ENCODE data around the gene MTMR11. TPM values are rescaled to one million over a fixed set of nuclear protein-coding genes. Genes with fewer than 3 reads are reported as not detected.
A peak's percentile ranks its signal among the peaks of the same experiment; 100 is the strongest.
"Not testable (repeated sequence)": the region's sequence is repeated elsewhere in the genome, so short reads cannot be mapped to it uniquely, and the experiment has no call there.

MTMR11 gene
- total and polyA plus RNA-seq, 2 experiments from 2014 or later: 34.0 to 37.0 TPM

DNA sequence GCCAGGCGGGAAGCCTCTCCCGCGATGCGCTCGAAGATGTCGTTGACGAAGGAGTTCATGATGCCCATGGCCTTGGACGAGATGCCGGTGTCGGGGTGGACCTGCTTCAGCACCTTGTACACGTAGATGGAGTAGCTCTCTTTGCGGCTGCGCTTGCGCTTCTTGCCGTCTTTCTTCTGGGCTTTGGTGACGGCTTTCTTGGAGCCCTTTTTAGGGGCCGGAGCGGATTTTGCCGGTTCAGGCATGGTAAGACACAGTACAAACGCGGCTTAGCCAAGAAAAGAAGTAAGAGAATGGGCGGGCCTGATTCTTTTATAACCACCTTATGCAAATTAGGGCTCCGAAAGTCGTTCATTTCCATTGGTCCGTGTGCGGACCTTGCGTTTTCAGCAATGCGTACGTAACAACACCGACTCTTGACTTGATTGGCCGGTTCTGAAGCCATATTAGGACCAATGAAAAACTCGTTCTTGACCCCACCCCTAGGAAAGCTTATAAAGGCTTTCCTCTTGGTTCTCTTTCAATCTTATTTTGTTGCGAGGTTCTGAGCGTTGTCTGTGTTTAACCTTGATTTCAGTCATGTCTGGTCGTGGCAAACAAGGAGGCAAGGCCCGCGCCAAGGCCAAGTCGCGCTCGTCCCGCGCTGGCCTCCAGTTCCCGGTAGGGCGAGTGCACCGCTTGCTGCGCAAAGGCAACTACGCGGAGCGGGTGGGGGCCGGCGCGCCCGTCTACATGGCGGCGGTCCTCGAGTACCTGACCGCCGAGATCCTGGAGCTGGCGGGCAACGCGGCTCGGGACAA, 50.1 kb downstream of the MTMR11 start:
- TF ChIP-seq EZH2 (IDR thresholded peaks at IDR 0.05; ENCODE audit: borderline replicate concordance): no peak
- TF ChIP-seq, protein P1, sequence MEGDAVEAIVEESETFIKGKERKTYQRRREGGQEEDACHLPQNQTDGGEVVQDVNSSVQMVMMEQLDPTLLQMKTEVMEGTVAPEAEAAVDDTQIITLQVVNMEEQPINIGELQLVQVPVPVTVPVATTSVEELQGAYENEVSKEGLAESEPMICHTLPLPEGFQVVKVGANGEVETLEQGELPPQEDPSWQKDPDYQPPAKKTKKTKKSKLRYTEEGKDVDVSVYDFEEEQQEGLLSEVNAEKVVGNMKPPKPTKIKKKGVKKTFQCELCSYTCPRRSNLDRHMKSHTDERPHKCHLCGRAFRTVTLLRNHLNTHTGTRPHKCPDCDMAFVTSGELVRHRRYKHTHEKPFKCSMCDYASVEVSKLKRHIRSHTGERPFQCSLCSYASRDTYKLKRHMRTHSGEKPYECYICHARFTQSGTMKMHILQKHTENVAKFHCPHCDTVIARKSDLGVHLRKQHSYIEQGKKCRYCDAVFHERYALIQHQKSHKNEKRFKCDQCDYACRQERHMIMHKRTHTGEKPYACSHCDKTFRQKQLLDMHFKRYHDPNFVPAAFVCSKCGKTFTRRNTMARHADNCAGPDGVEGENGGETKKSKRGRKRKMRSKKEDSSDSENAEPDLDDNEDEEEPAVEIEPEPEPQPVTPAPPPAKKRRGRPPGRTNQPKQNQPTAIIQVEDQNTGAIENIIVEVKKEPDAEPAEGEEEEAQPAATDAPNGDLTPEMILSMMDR (IDR thresholded peaks at IDR 0.05; ENCODE audit: poor library complexity): no peak
- no peak for TF ChIP-seq EZH2phosphoT487 (IDR thresholded peaks at IDR 0.05; ENCODE audit: low read depth, severe bottlenecking, unreplicated experiment)
- peak; percentile 97 for DNase-seq (ENCODE audit: low spot score)
- WGBS (ENCODE audit: low lambda C conversion rate, missing lambda C conversion rate): under 1% methylated on average over 62 of the region's 62 CpGs

DNA sequence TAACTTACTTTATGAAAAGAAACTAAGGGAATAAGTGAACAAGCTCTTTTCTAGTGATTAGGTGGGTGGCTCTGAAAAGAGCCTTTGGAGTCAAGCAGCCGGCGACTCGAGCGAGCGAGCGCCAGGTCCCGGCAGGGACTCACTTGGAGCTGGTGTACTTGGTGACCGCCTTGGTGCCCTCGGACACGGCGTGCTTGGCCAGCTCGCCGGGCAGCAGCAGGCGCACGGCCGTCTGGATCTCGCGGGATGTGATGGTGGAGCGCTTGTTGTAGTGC, 50.6 kb downstream of the MTMR11 start:
- H3K27me3 ChIP-seq; H2AFZ ChIP-seq; H3K36me3 ChIP-seq (replicated peaks; ENCODE audit: insufficient read depth, low read depth); DNase-seq (ENCODE audit: low spot score); H3K9me2 ChIP-seq (replicated peaks; ENCODE audit: insufficient read depth); H3K9me3 ChIP-seq (ENCODE audit: low read depth): not testable (repeated sequence)
- 1% methylated on average over 19 of the region's 19 CpGs for WGBS (ENCODE audit: low lambda C conversion rate, missing lambda C conversion rate)
- Histone ChIP-seq H3K4me2 (peak overlapping the region; percentile 88), H3K27ac (peak overlapping the region; percentile 99), H3K79me2 (peaks cover 45% of the 10 kb centered on the region), H3K4me1 (ENCODE audit: insufficient read depth) (peaks cover 14% of the 10 kb centered on the region), H3K4me3 (peak overlapping the region; percentile 83), H4K20me1 (ENCODE audit: insufficient read depth, poor library complexity, severe bottlenecking) (peaks cover 42% of the 10 kb centered on the region)

More for the DNA sequence above, 50.1 kb downstream of the MTMR11 start:
- Histone ChIP-seq H3K36me3 (replicated peaks; ENCODE audit: insufficient read depth, low read depth) (no peaks in the 10 kb centered on the region), H4K20me1 (ENCODE audit: insufficient read depth, poor library complexity, severe bottlenecking) (peaks cover 40% of the 10 kb centered on the region), H3K27ac (peak overlapping the region; percentile 99), H2AFZ (no peak overlapping the region), H3K9me3 (ENCODE audit: low read depth) (no peaks in the 10 kb centered on the region), H3K79me2 (peaks cover 39% of the 10 kb centered on the region), H3K4me2 (peak overlapping the region; percentile 88), H3K27me3 (no peaks in the 10 kb centered on the region), H3K9me2 (replicated peaks; ENCODE audit: insufficient read depth) (no peaks in the 10 kb centered on the region), H3K4me3 (peak overlapping the region; percentile 83), H3K4me1 (ENCODE audit: insufficient read depth) (peaks cover 14% of the 10 kb centered on the region)

DNA sequence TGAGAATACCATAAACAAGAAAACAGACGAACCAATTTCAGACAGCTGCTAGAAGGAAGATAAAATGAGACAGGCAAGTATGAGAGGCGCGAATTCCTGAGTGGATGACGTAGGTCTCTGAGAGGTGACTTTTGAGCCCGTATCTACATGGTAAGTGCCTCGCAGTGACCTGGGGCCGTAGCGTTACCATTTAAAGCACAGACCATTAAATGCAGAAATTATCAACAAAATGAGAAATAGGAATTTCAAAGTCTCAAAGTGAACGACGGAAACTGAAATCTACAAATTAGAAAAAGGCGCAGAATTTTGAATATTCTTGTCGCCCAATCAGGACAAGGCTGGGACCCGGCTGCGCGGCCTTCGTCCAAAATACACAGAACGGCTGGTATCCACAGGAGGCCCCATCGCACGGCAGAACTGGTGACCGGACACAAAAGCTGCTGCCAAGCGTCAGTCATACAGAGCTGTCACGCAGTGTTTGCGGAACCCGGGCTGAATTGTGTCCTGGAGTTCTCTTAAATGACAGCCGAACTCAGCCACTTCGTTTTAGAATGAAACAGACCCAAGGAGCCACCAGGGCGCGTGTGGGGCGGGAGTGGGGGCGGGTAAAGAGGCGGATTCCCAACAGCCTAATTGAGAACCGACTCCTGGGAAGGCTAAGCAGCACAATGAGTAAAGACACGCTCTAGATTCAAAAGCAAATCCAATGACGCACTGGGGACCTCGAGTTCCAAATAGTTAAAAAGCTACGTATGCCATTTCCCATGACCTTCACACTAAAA, 51.1 kb downstream of the MTMR11 start:
- no peaks in the 10 kb centered on the region for H3K9me2 ChIP-seq (replicated peaks; ENCODE audit: insufficient read depth)
- 2% methylated on average over 36 of the region's 36 CpGs for WGBS (ENCODE audit: low lambda C conversion rate, missing lambda C conversion rate)
- no peak overlapping the region for H2AFZ ChIP-seq

More for the DNA sequence above, 51.1 kb downstream of the MTMR11 start:
- Histone ChIP-seq H3K9me3 (ENCODE audit: low read depth) (no peaks in the 10 kb centered on the region), H3K79me2 (peaks cover 49% of the 10 kb centered on the region), H3K4me1 (ENCODE audit: insufficient read depth) (peaks cover 14% of the 10 kb centered on the region), H4K20me1 (ENCODE audit: insufficient read depth, poor library complexity, severe bottlenecking) (peaks cover 42% of the 10 kb centered on the region), H3K27ac (peak overlapping the region; percentile 99), H3K4me3 (peak overlapping the region; percentile 83), H3K4me2 (peak overlapping the region; percentile 88), H3K27me3 (no peaks in the 10 kb centered on the region), H3K36me3 (replicated peaks; ENCODE audit: insufficient read depth, low read depth) (no peaks in the 10 kb centered on the region)
- TF ChIP-seq EZH2phosphoT487 (IDR thresholded peaks at IDR 0.05; ENCODE audit: low read depth, severe bottlenecking, unreplicated experiment) (peak; percentile 11), EZH2 (IDR thresholded peaks at IDR 0.05; ENCODE audit: borderline replicate concordance) (no peak)
- TF ChIP-seq, protein P1 (IDR thresholded peaks at IDR 0.05; ENCODE audit: poor library complexity): peak; percentile 7
- DNase-seq (ENCODE audit: low spot score): peak; percentile 80
